OCI-LY3 (cell line): ENCODE measurements around the gene ZNF654.

Source experiments
- CTCF ChIP-seq: fragments of 200-600, 300-600 bp; sonication (generic); IDR thresholded peaks from 2 replicates; pipeline ENCODE4 v1.5.1; 2014; ENCODE audit warnings: antibody characterized with exemption, low read length, low read depth
- EZH2phosphoT487 ChIP-seq: fragments of 200-600 bp; shearing (Covaris generic); IDR thresholded peaks from 2 replicates; pipeline ENCODE4 v1.6.1; 2018; ENCODE audit warnings: antibody characterized with exemption, mixed run types, low read depth

GRCh38 chr3:88093266-88093665 lies 34.2 kb downstream of the ZNF654 start:
- TF ChIP-seq CTCF: no peak
- TF ChIP-seq EZH2phosphoT487: no peak
